Aorta (tissue), 5 donors: Measurements from ENCODE around the gene COL4A6. TPM values are rescaled to one million over a fixed set of nuclear protein-coding genes. Genes with fewer than 3 reads are reported as not detected.

Experiments
- ATAC-seq: fragments of 200-7000 bp; cut with Tn5 transposase; one replicate; pipeline ENCODE4 v1.9.1; 2022; ENCODE audit warnings: moderate library complexity; ENCODE audit not compliant: low FRiP score
- DNase-seq, 2 donors: peaks; one replicate each; pipeline ENCODE4 v3.0.0-alpha.2; 2020
- H3K27ac ChIP-seq, 2 donors: one replicate each; pipeline ENCODE4 v1.5.1; 2013; ENCODE audit warnings: low read length in 2 of 2, mild to moderate bottlenecking in 2 of 2, moderate library complexity in 2 of 2, control low read depth in 1 of 2, inconsistent platforms in 1 of 2, low read depth in 1 of 2
- H3K27me3 ChIP-seq, 2 donors: one replicate each; pipeline ENCODE4 v1.6.1; 2013; ENCODE audit warnings: control low read depth in 1 of 2, low read length in 1 of 2, mild to moderate bottlenecking in 1 of 2, moderate library complexity in 1 of 2; ENCODE audit not compliant: insufficient read depth in 2 of 2, control insufficient read depth in 1 of 2
- H3K36me3 ChIP-seq, 2 donors: one replicate each; pipeline ENCODE4 v1.6.1; 2013; ENCODE audit warnings: control low read depth in 1 of 2, low read length in 1 of 2, mild to moderate bottlenecking in 1 of 2; ENCODE audit not compliant: insufficient read depth in 2 of 2, control insufficient read depth in 1 of 2
- H3K4me1 ChIP-seq, 2 donors: one replicate each; pipeline ENCODE4 v1.6.1; 2013; ENCODE audit warnings: low read length in 2 of 2, control low read depth in 1 of 2, mild to moderate bottlenecking in 1 of 2, moderate library complexity in 1 of 2; ENCODE audit not compliant: insufficient read depth in 2 of 2, control insufficient read depth in 1 of 2
- H3K4me3 ChIP-seq, 2 donors: one replicate each; pipeline ENCODE4 v1.5.1; 2013; ENCODE audit warnings: low read length in 2 of 2, control low read depth in 1 of 2, mild to moderate bottlenecking in 1 of 2
- H3K9me3 ChIP-seq: one replicate; pipeline ENCODE4 v1.6.1; 2013; ENCODE audit warnings: mild to moderate bottlenecking, low read length; ENCODE audit not compliant: control insufficient read depth
- WGBS, 2 donors: extraction: QIAGEN DNeasy Blood & Tissue Kit; methylation state at CpG; one replicate each; pipeline ENCODE4 v1.1.7; 2013; 5-methylcytosine and 5-hydroxymethylcytosine counted together
- intact Hi-C, 2 donors: fragments of 100-400 bp; cut with DNase I; formaldehyde crosslinking; loops; one replicate each; pipeline versions ENCODE4 v1.14.2 to v1.15.0; 2022
- polyA plus RNA-seq, 2 donors: library from polyadenylated mRNA; stranded (reverse); fragments of 200-250 nt; gene quantifications; one replicate each; pipeline ENCODE4 v1.2.3, GENCODE V29; 2013
- total RNA-seq, 2 donors: library from RNA; stranded (reverse); fragmentation: NEBNext Ultra II Directional; extraction: Animal tissue kit (Norgen Biotek cat#: 25700); gene quantifications; one replicate each; pipeline ENCODE4 v1.2.1, GENCODE V29; 2021
- donor health status: healthy with polysubstance abuse.
- donor health status: Bipolar disorder and iron deficiency.
- donor health status: DM: no; HTN: no; CAD: no.
- donor health status: DM: no; HTN: no; CAD: no.
- donor health status: DM: yes; HTN: yes; CAD: no.

The COL4A6 gene
- total and polyA plus RNA-seq, 4 donors: 0.75 to 7.2 (median 1.8) TPM

GRCh38 chrX:108331126-108331909 lies 106.9 kb downstream of the COL4A6 start:
- no peak for DNase-seq
- 71 to 90% methylated on average over 7 of the region's 7 CpGs for WGBS, 2 donors
- no peak for ATAC-seq
- no peaks in the 10 kb centered on the region for H3K9me3 ChIP-seq
- H3K27me3 ChIP-seq: no peaks in the 10 kb centered on the region
- no peak overlapping the region for H3K4me3 ChIP-seq
- H3K4me1 ChIP-seq: no peaks in the 10 kb centered on the region
- H3K27ac ChIP-seq: no peak overlapping the region
- intact Hi-C loops: no loop called here
- H3K36me3 ChIP-seq: no peaks in the 10 kb centered on the region

GRCh38 chrX:108323751-108324150 lies 114.5 kb downstream of the COL4A6 start:
- no peak for DNase-seq
- Histone ChIP-seq H3K4me3 (no peak overlapping the region), H3K36me3 (no peaks in the 10 kb centered on the region), H3K4me1 (no peaks in the 10 kb centered on the region), H3K27ac (no peak overlapping the region), H3K27me3 (no peaks in the 10 kb centered on the region), H3K9me3 (no peaks in the 10 kb centered on the region)
- WGBS, 2 donors: 56 to 66% methylated on average over 5 of the region's 5 CpGs
- ATAC-seq: no peak
- intact Hi-C loops: no loop called here

- Histone ChIP-seq H3K27ac (no peak overlapping the region), H3K36me3 (no peaks in the 10 kb centered on the region), H3K27me3 (no peaks in the 10 kb centered on the region), H3K4me1 (no peaks in the 10 kb centered on the region), H3K4me3 (no peak overlapping the region), H3K9me3 (no peaks in the 10 kb centered on the region)
- DNase-seq (no peak), ATAC-seq (no peak)
- intact Hi-C loops: no loop called here
Observed at GRCh38 chrX:108322234-108322633, 116.0 kb downstream of the COL4A6 start.

- Histone ChIP-seq H3K4me1 (no peaks in the 10 kb centered on the region), H3K27me3 (no peaks in the 10 kb centered on the region), H3K27ac (no peak overlapping the region), H3K4me3 (no peak overlapping the region), H3K36me3 (no peaks in the 10 kb centered on the region), H3K9me3 (no peaks in the 10 kb centered on the region)
- ATAC-seq: no peak
- intact Hi-C loops: no loop called here
- 60 to 94% methylated on average over 1 of the region's 1 CpG for WGBS, 2 donors
- DNase-seq: no peak
Observed at GRCh38 chrX:108316456-108316855, 121.8 kb downstream of the COL4A6 start.

- 83 to 86% methylated on average over 1 of the region's 1 CpG for WGBS, 2 donors
- no peaks in the 10 kb centered on the region for H3K36me3 ChIP-seq
- H3K9me3 ChIP-seq: no peaks in the 10 kb centered on the region
- no peaks in the 10 kb centered on the region for H3K4me1 ChIP-seq
- no peak overlapping the region for H3K27ac ChIP-seq
- DNase-seq (no peak), ATAC-seq (no peak)
- no peak overlapping the region for H3K4me3 ChIP-seq
- intact Hi-C loops: no loop called here
- H3K27me3 ChIP-seq: no peaks in the 10 kb centered on the region
Observed at GRCh38 chrX:108313669-108314068, 124.6 kb downstream of the COL4A6 start.

GRCh38 chrX:108312957-108313356 lies 125.3 kb downstream of the COL4A6 start:
- no peaks in the 10 kb centered on the region for H3K4me1 ChIP-seq
- no peak for ATAC-seq
- 41 to 46% methylated on average over 1 of the region's 1 CpG for WGBS, 2 donors
- intact Hi-C loops: no loop called here
- H3K36me3 ChIP-seq: no peaks in the 10 kb centered on the region
- no peak overlapping the region for H3K27ac ChIP-seq
- H3K4me3 ChIP-seq: no peak overlapping the region
- H3K9me3 ChIP-seq: no peaks in the 10 kb centered on the region
- H3K27me3 ChIP-seq: no peaks in the 10 kb centered on the region
- no peak for DNase-seq

GRCh38 chrX:108312011-108312410 lies 126.2 kb downstream of the COL4A6 start:
- H3K36me3 ChIP-seq: no peaks in the 10 kb centered on the region
- ATAC-seq: no peak
- DNase-seq: no peak
- no peak overlapping the region for H3K4me3 ChIP-seq
- H3K9me3 ChIP-seq: no peaks in the 10 kb centered on the region
- H3K4me1 ChIP-seq: no peaks in the 10 kb centered on the region
- intact Hi-C loops: no loop called here
- H3K27ac ChIP-seq: no peak overlapping the region
- H3K27me3 ChIP-seq: no peaks in the 10 kb centered on the region
- 54 to 85% methylated on average over 1 of the region's 1 CpG for WGBS, 2 donors

GRCh38 chrX:108310506-108310905 lies 127.7 kb downstream of the COL4A6 start:
- no peaks in the 10 kb centered on the region for H3K36me3 ChIP-seq
- intact Hi-C loops: no loop called here
- 51 to 83% methylated on average over 1 of the region's 1 CpG for WGBS, 2 donors
- DNase-seq: no peak
- H3K4me3 ChIP-seq: no peak overlapping the region
- H3K27me3 ChIP-seq: no peaks in the 10 kb centered on the region
- H3K27ac ChIP-seq: no peak overlapping the region
- H3K4me1 ChIP-seq: no peaks in the 10 kb centered on the region
- no peaks in the 10 kb centered on the region for H3K9me3 ChIP-seq
- ATAC-seq: no peak

GRCh38 chrX:108309144-108309543 lies 129.1 kb downstream of the COL4A6 start:
- Histone ChIP-seq H3K4me3 (no peak overlapping the region), H3K27ac (no peak overlapping the region), H3K9me3 (no peaks in the 10 kb centered on the region), H3K27me3 (no peaks in the 10 kb centered on the region), H3K36me3 (no peaks in the 10 kb centered on the region), H3K4me1 (no peaks in the 10 kb centered on the region)
- intact Hi-C loops: no loop called here
- ATAC-seq (no peak), DNase-seq (no peak)
- WGBS, 2 donors: 52 to 65% methylated on average over 4 of the region's 4 CpGs
